CD14-positive monocyte (primary cell): ENCODE measurements around the gene NLK. TPM values are rescaled to one million over a fixed set of nuclear protein-coding genes. Genes with fewer than 3 reads are reported as not detected.
A peak's percentile ranks its signal among the peaks of the same experiment; 100 is the strongest.

ENCODE experiments used
- DNase-seq, 3 donors: peaks; one replicate each; pipeline ENCODE4 v3.0.0-alpha.2; 2011 to 2022
- H2AFZ ChIP-seq: 2 replicates; pipeline ENCODE4 v1.6.0; 2012; ENCODE audit warnings: mild to moderate bottlenecking, low read depth, low read length, inconsistent platforms; ENCODE audit not compliant: insufficient read depth, poor library complexity, severe bottlenecking
- H3K27ac ChIP-seq, 2 donors: 1 replicate in 1 of 2; 2 replicates in 1 of 2; pipeline ENCODE4 v1.5.1; 2012 to 2013; ENCODE audit warnings: low read length in 2 of 2, control low read depth in 1 of 2, inconsistent platforms in 1 of 2, low read depth in 1 of 2, mild to moderate bottlenecking in 1 of 2
- H3K27me3 ChIP-seq, 2 donors: one replicate each; pipeline versions ENCODE4 v1.6.0 to v1.6.1; 2011 to 2013; ENCODE audit warnings: low read length in 2 of 2; ENCODE audit not compliant: control insufficient read depth in 2 of 2, insufficient read depth in 2 of 2
- H3K36me3 ChIP-seq, 2 donors: replicated peaks in 1 of 2; 1 replicate in 1 of 2; 2 replicates in 1 of 2; pipeline versions ENCODE4 v1.5.1 to v1.6.1; 2012 to 2013; ENCODE audit warnings: low read length in 2 of 2, control low read depth in 1 of 2, inconsistent platforms in 1 of 2, mild to moderate bottlenecking in 1 of 2; ENCODE audit not compliant: insufficient read depth in 2 of 2, control insufficient read depth in 1 of 2
- H3K4me1 ChIP-seq, 2 donors: 1 replicate in 1 of 2; 2 replicates in 1 of 2; pipeline versions ENCODE4 v1.5.1 to v1.6.1; 2012 to 2013; ENCODE audit warnings: low read length in 2 of 2, control low read depth in 1 of 2, inconsistent platforms in 1 of 2, mild to moderate bottlenecking in 1 of 2, moderate library complexity in 1 of 2; ENCODE audit not compliant: insufficient read depth in 2 of 2, control insufficient read depth in 1 of 2
- H3K4me2 ChIP-seq: replicated peaks from 2 replicates; pipeline ENCODE3; 2012; ENCODE audit warnings: low read length, moderate library complexity, mild to moderate bottlenecking; ENCODE audit not compliant: poor library complexity, severe bottlenecking; ENCODE audit errors: extremely low read depth
- H3K4me3 ChIP-seq, 3 experiments: fragments of 200-600 bp in 1 of 3; sonication (generic) in 1 of 3; replicated peaks in 1 of 3; 1 replicate in 2 of 3; 2 replicates in 1 of 3; pipeline ENCODE4 v1.5.1; 2011 to 2013; ENCODE audit warnings: low read length in 3 of 3, mild to moderate bottlenecking in 3 of 3, control low read depth in 2 of 3, low read depth in 2 of 3, inconsistent platforms in 1 of 3, moderate library complexity in 1 of 3
- H3K79me2 ChIP-seq: 2 replicates; pipeline ENCODE4 v1.6.0; 2012; ENCODE audit warnings: mild to moderate bottlenecking, control low read depth, inconsistent platforms, low read length, moderate library complexity; ENCODE audit not compliant: insufficient read depth
- H3K9ac ChIP-seq: 2 replicates; pipeline ENCODE4 v1.6.0; 2017; ENCODE audit warnings: low read length, mild to moderate bottlenecking; ENCODE audit not compliant: insufficient read depth, poor library complexity, severe bottlenecking
- H3K9me3 ChIP-seq, 2 donors: replicated peaks in 1 of 2; 1 replicate in 1 of 2; 2 replicates in 1 of 2; pipeline versions ENCODE4 v1.5.1 to v1.6.1; 2012 to 2013; ENCODE audit warnings: low read length in 2 of 2, control low read depth in 1 of 2; ENCODE audit not compliant: control insufficient read depth in 1 of 2, insufficient read depth in 1 of 2
- H4K20me1 ChIP-seq: 2 replicates; pipeline ENCODE4 v1.6.0; 2012; ENCODE audit warnings: mild to moderate bottlenecking, low read length, control low read depth, moderate library complexity; ENCODE audit not compliant: insufficient read depth
- H3K27ac Mint-ChIP-seq, 7 donors: one replicate each; pipeline ENCODE4 v1.8.0; 2020; ENCODE audit warnings: mild to moderate bottlenecking in 7 of 7, mixed read lengths in 7 of 7, moderate library complexity in 6 of 7, inconsistent platforms in 2 of 7
- H3K27me3 Mint-ChIP-seq, 3 donors: one replicate each; pipeline ENCODE4 v1.8.0; 2021 to 2022; ENCODE audit warnings: low read depth in 3 of 3, mild to moderate bottlenecking in 3 of 3, mixed read lengths in 3 of 3, moderate library complexity in 3 of 3, inconsistent platforms in 1 of 3
- H3K36me3 Mint-ChIP-seq, 2 donors: one replicate each; pipeline ENCODE4 v1.8.0; 2020; ENCODE audit warnings: mixed read lengths in 2 of 2, inconsistent platforms in 1 of 2, mild to moderate bottlenecking in 1 of 2
- H3K4me1 Mint-ChIP-seq: one replicate; pipeline ENCODE4 v1.8.0; 2020; ENCODE audit warnings: mild to moderate bottlenecking, mixed read lengths
- H3K4me3 Mint-ChIP-seq, 2 donors: one replicate each; pipeline ENCODE4 v1.8.0; 2020; ENCODE audit warnings: mild to moderate bottlenecking in 2 of 2, mixed read lengths in 2 of 2, moderate library complexity in 1 of 2
- H3K9me3 Mint-ChIP-seq, 7 donors: one replicate each; pipeline ENCODE4 v1.8.0; 2020 to 2022; ENCODE audit warnings: mixed read lengths in 7 of 7, mild to moderate bottlenecking in 6 of 7, moderate library complexity in 6 of 7, inconsistent platforms in 2 of 7
- CTCF ChIP-seq: fragments of 200-600 bp; IDR thresholded peaks from one replicate; pipeline ENCODE4 v1.8.0; 2022; ENCODE audit warnings: antibody characterized with exemption, mild to moderate bottlenecking
- WGBS: methylation state at CpG from one replicate; pipeline ENCODE4 v1.1.5; 2013; ENCODE audit warnings: missing lambda C conversion rate; ENCODE audit not compliant: insufficient coverage; 5-methylcytosine and 5-hydroxymethylcytosine counted together
- intact Hi-C, 2 donors: fragments of 100-400 bp; cut with micrococcal nuclease; formaldehyde crosslinking; loops; one replicate each; pipeline versions ENCODE4 v1.15.0 to v1.15.1; 2023
- polyA plus RNA-seq, 3 donors: library from polyadenylated mRNA; depleted of rRNA in 1 of 3; unstranded in 2 of 3; stranded (reverse) in 1 of 3; fragments of 300-500 nt in 2 of 3; fragments of >200 nt in 1 of 3; fragmentation: Illumina TruSeq in 2 of 3; gene quantifications; 1 replicate in 2 of 3; 2 replicates in 1 of 3; pipeline ENCODE4 v1.2.3, GENCODE V29; 2012 to 2021

Gene NLK
- polyA plus RNA-seq, 3 donors = 1.7 to 6.5 (median 2.0) TPM

- Mint-ChIP-seq H3K9me3 (peaks cover 0 to 15% (median 9%) of the 10 kb centered on the region in 7 donors), H3K36me3 (peaks cover 42 to 46% of the 10 kb centered on the region in 2 donors), H3K27me3 (peaks cover 0 to 2% (median 0%) of the 10 kb centered on the region in 3 donors), H3K4me3 (no peak overlapping the region), H3K4me1 (peaks cover 4% of the 10 kb centered on the region), H3K27ac (peak overlapping the region in 1 of 7 donors; percentile 30)
- Histone ChIP-seq H3K4me3 (no peak overlapping the region), H3K27me3 (no peaks in the 10 kb centered on the region), H3K36me3 (peaks cover 12 to 35% of the 10 kb centered on the region in 2 donors), H2AFZ (no peak overlapping the region), H3K4me1 (peaks cover 4 to 5% of the 10 kb centered on the region in 2 donors), H3K27ac (no peak overlapping the region), H4K20me1 (no peaks in the 10 kb centered on the region), H3K4me2 (no peak overlapping the region), H3K79me2 (no peaks in the 10 kb centered on the region), H3K9ac (no peak overlapping the region), H3K9me3 (peaks cover 0 to 4% of the 10 kb centered on the region in 2 donors)
- WGBS = no CpG with 5 or more reads among the region's 2 CpGs
- TF ChIP-seq CTCF = no peak
- intact Hi-C loops = no loop called here
- no peak for DNase-seq
Observed at GRCh38 chr17:28187931-28188330, 145.5 kb downstream of the NLK start.

- no peak overlapping the region for H3K27ac ChIP-seq
- Mint-ChIP-seq H3K4me3 (no peak overlapping the region), H3K27me3 (peaks cover 0 to 2% (median 0%) of the 10 kb centered on the region in 3 donors), H3K27ac (peak overlapping the region in 3 of 7 donors; percentile 43 to 61 (median 46)), H3K9me3 (peaks cover 0 to 15% (median 9%) of the 10 kb centered on the region in 7 donors), H3K36me3 (peaks cover 42 to 46% of the 10 kb centered on the region in 2 donors), H3K4me1 (peaks cover 11% of the 10 kb centered on the region)
- H4K20me1 ChIP-seq = no peaks in the 10 kb centered on the region
- no peak overlapping the region for H2AFZ ChIP-seq
- peaks cover 12 to 35% of the 10 kb centered on the region in 2 donors for H3K36me3 ChIP-seq
- H3K9me3 ChIP-seq = peaks cover 0 to 4% of the 10 kb centered on the region in 2 donors
- intact Hi-C loops = no loop called here
- TF ChIP-seq CTCF = no peak
- no peak overlapping the region for H3K4me2 ChIP-seq
- no peaks in the 10 kb centered on the region for H3K79me2 ChIP-seq
- no peak for DNase-seq
- no peaks in the 10 kb centered on the region for H3K27me3 ChIP-seq
- H3K4me3 ChIP-seq = no peak overlapping the region
- peaks cover 11 to 14% of the 10 kb centered on the region in 2 donors for H3K4me1 ChIP-seq
- WGBS = 91% methylated on average over 1 of the region's 1 CpG
- no peak overlapping the region for H3K9ac ChIP-seq
Observed at GRCh38 chr17:28188841-28189263, 146.4 kb downstream of the NLK start.
